Hepatocyte (in vitro differentiated cells): ENCODE results near the gene EVC2. TPM values are rescaled to one million over a fixed set of nuclear protein-coding genes. Genes with fewer than 3 reads are reported as not detected.

ENCODE experiments used
- DNase-seq: peaks from one replicate; pipeline ENCODE4 v3.0.0-alpha.2; 2016; ENCODE audit warnings: low spot score
- H2AFZ ChIP-seq: fragments of 200-600 bp; sonication (generic); 2 replicates; pipeline ENCODE4 v1.6.0; 2016; ENCODE audit warnings: antibody characterized with exemption, mild to moderate bottlenecking
- H3K27ac ChIP-seq: fragments of 200-600 bp; sonication (generic); 2 replicates; pipeline ENCODE4 v1.5.1; 2016; ENCODE audit warnings: mild to moderate bottlenecking
- H3K27me3 ChIP-seq: fragments of 200-600 bp; sonication (generic); 2 replicates; pipeline ENCODE4 v1.6.1; 2016
- H3K36me3 ChIP-seq: fragments of 200-600 bp; sonication (generic); replicated peaks from 2 replicates; pipeline ENCODE4 v1.5.1; 2016; ENCODE audit warnings: low read depth; ENCODE audit not compliant: insufficient read depth
- H3K4me1 ChIP-seq: fragments of 200-600 bp; sonication (generic); 2 replicates; pipeline ENCODE4 v1.5.1; 2016; ENCODE audit warnings: mild to moderate bottlenecking, moderate library complexity; ENCODE audit not compliant: insufficient read depth
- H3K4me2 ChIP-seq: fragments of 200-600 bp; sonication (generic); 2 replicates; pipeline ENCODE4 v1.6.0; 2016
- H3K4me3 ChIP-seq: fragments of 200-600 bp; sonication (generic); 2 replicates; pipeline ENCODE4 v1.5.1; 2016; ENCODE audit warnings: mild to moderate bottlenecking
- H3K79me2 ChIP-seq: fragments of 200-600 bp; sonication (generic); 2 replicates; pipeline ENCODE4 v1.6.0; 2017; ENCODE audit warnings: mild to moderate bottlenecking
- H3K9me2 ChIP-seq: fragments of 200-600 bp; sonication (generic); replicated peaks from 2 replicates; pipeline ENCODE4 v1.6.0; 2017; ENCODE audit warnings: mild to moderate bottlenecking; ENCODE audit not compliant: insufficient read depth
- H3K9me3 ChIP-seq: fragments of 200-600 bp; sonication (generic); 2 replicates; pipeline ENCODE4 v1.5.1; 2016; ENCODE audit warnings: low read depth, mild to moderate bottlenecking
- H4K20me1 ChIP-seq: fragments of 200-600 bp; sonication (generic); 2 replicates; pipeline ENCODE4 v1.6.0; 2016; ENCODE audit warnings: mild to moderate bottlenecking; ENCODE audit not compliant: insufficient read depth, poor library complexity, severe bottlenecking
- CTCF ChIP-seq: fragments of 200-600 bp; sonication (generic); IDR thresholded peaks from 2 replicates; pipeline ENCODE4 v1.5.1; 2016; ENCODE audit warnings: antibody characterized with exemption, mild to moderate bottlenecking; ENCODE audit not compliant: poor library complexity
- EZH2 ChIP-seq: fragments of 200-600 bp; sonication (generic); IDR thresholded peaks from 2 replicates; pipeline ENCODE4 v1.6.1; 2016; ENCODE audit warnings: antibody characterized with exemption, mild to moderate bottlenecking, borderline replicate concordance
- EZH2phosphoT487 ChIP-seq: fragments of 200-600 bp; sonication (generic); IDR thresholded peaks from one replicate; pipeline ENCODE4 v1.6.1; 2018; ENCODE audit warnings: antibody characterized with exemption, mild to moderate bottlenecking, low read depth, moderate library complexity; ENCODE audit not compliant: unreplicated experiment, severe bottlenecking
- WGBS: methylation state at CpG from one replicate; pipeline ENCODE4 v1.1.6; 2016; ENCODE audit warnings: low lambda C conversion rate; ENCODE audit errors: missing lambda C conversion rate; 5-methylcytosine and 5-hydroxymethylcytosine counted together
- polyA plus RNA-seq: library from polyadenylated mRNA; unstranded; fragments of >200 nt; fragmentation: Nextera tagmentation; extraction: Ambion mirVana; gene quantifications from 2 replicates; pipeline ENCODE4 v1.2.1, GENCODE V29; 2016
- total RNA-seq: library from RNA; depleted of rRNA; stranded (reverse); fragments of >200 nt; gene quantifications from 2 replicates; pipeline ENCODE4 v1.2.3, GENCODE V29; 2014

Gene EVC2
- total and polyA plus RNA-seq, 2 experiments from 2014 or later: 3.0 to 4.2 TPM

- Histone ChIP-seq H3K9me3 (no peaks in the 10 kb centered on the region), H4K20me1 (no peaks in the 10 kb centered on the region), H3K4me1 (no peaks in the 10 kb centered on the region), H3K36me3 (no peaks in the 10 kb centered on the region), H3K79me2 (no peaks in the 10 kb centered on the region), H3K27me3 (no peaks in the 10 kb centered on the region), H3K4me3 (no peak overlapping the region), H3K4me2 (no peak overlapping the region), H3K27ac (no peak overlapping the region), H2AFZ (no peak overlapping the region), H3K9me2 (no peaks in the 10 kb centered on the region)
- no peak for TF ChIP-seq EZH2phosphoT487
- no peak for TF ChIP-seq EZH2
- no peak for TF ChIP-seq CTCF
- WGBS: 99% methylated on average over 8 of the region's 8 CpGs
- DNase-seq: no peak
These were observed 19.3 kb downstream of the EVC2 start for GRCh38 chr4:5689065-5689464.

- Histone ChIP-seq H3K9me2 (no peaks in the 10 kb centered on the region), H3K4me3 (no peak overlapping the region), H3K4me1 (no peaks in the 10 kb centered on the region), H3K9me3 (no peaks in the 10 kb centered on the region), H3K4me2 (no peak overlapping the region), H4K20me1 (no peaks in the 10 kb centered on the region), H3K36me3 (no peaks in the 10 kb centered on the region), H3K27me3 (no peaks in the 10 kb centered on the region), H3K27ac (no peak overlapping the region), H2AFZ (no peak overlapping the region), H3K79me2 (no peaks in the 10 kb centered on the region)
- DNase-seq: no peak
- WGBS: 94% methylated on average over 6 of the region's 6 CpGs
- no peak for TF ChIP-seq EZH2
- TF ChIP-seq EZH2phosphoT487: no peak
- no peak for TF ChIP-seq CTCF
These were observed 22.0 kb downstream of the EVC2 start for GRCh38 chr4:5686338-5686737.

- TF ChIP-seq EZH2phosphoT487 (no peak), CTCF (no peak), EZH2 (no peak)
- Histone ChIP-seq H3K27me3 (no peaks in the 10 kb centered on the region), H3K36me3 (no peaks in the 10 kb centered on the region), H3K9me3 (no peaks in the 10 kb centered on the region), H3K79me2 (no peaks in the 10 kb centered on the region), H3K27ac (no peak overlapping the region), H2AFZ (no peak overlapping the region), H3K4me2 (no peak overlapping the region), H3K4me1 (no peaks in the 10 kb centered on the region), H4K20me1 (no peaks in the 10 kb centered on the region), H3K4me3 (no peak overlapping the region), H3K9me2 (no peaks in the 10 kb centered on the region)
- no peak for DNase-seq
- WGBS: 98% methylated on average over 9 of the region's 9 CpGs
These were observed 23.1 kb downstream of the EVC2 start for GRCh38 chr4:5685296-5685695.

GRCh38 chr4:5683566-5683965, 24.8 kb downstream of the EVC2 start:
- H3K27me3 ChIP-seq: no peaks in the 10 kb centered on the region
- H3K79me2 ChIP-seq: no peaks in the 10 kb centered on the region
- no peak for DNase-seq
- H4K20me1 ChIP-seq: no peaks in the 10 kb centered on the region
- H3K4me3 ChIP-seq: no peak overlapping the region
- H3K4me1 ChIP-seq: no peaks in the 10 kb centered on the region
- no peaks in the 10 kb centered on the region for H3K9me2 ChIP-seq
- H3K4me2 ChIP-seq: no peak overlapping the region
- no peak overlapping the region for H2AFZ ChIP-seq
- no peak for TF ChIP-seq CTCF
- no peak for TF ChIP-seq EZH2phosphoT487
- no peak for TF ChIP-seq EZH2
- no peak overlapping the region for H3K27ac ChIP-seq
- H3K9me3 ChIP-seq: no peaks in the 10 kb centered on the region
- H3K36me3 ChIP-seq: no peaks in the 10 kb centered on the region
- 74% methylated on average over 9 of the region's 10 CpGs for WGBS
